SK-N-SH (cell line): ENCODE measurements around the gene SERPINE1. TPM values are rescaled to one million over a fixed set of nuclear protein-coding genes. Genes with fewer than 3 reads are reported as not detected.

ENCODE experiments used
- CTCF ChIA-PET: fragments of 300-600, 350-600 bp; formaldehyde crosslinking; extraction: SDS; loops from one replicate; lab custom pipeline; 2021; lab: Yijun Ruan, JAX
- POLR2A ChIA-PET: fragments of 350-600 bp; sonication (Branson Sonifier 250); formaldehyde crosslinking; extraction: SDS; loops from one replicate; lab custom pipeline; 2020; ENCODE audit warnings: antibody characterized with exemption, inconsistent platforms; lab: Yijun Ruan, JAX
- DNase-seq: peaks from one replicate; pipeline ENCODE4 v3.0.0; 2012
- H2AFZ ChIP-seq: fragments of 200-600 bp; sonication (generic); 2 replicates; pipeline ENCODE4 v1.8.1; 2016; ENCODE audit warnings: antibody characterized with exemption, mild to moderate bottlenecking, low read depth
- H3F3A ChIP-seq: fragments of 200-600 bp; sonication (generic); replicated peaks from 2 replicates; pipeline ENCODE3; 2016; ENCODE audit warnings: antibody characterized with exemption, mild to moderate bottlenecking; ENCODE audit not compliant: insufficient read depth
- H3K27ac ChIP-seq, 2 experiments: fragments of 200-500 bp in 1 of 2; fragments of 200-600 bp in 1 of 2; sonication (Bioruptor generic) in 1 of 2; sonication (generic), shearing (Covaris generic) in 1 of 2; 2 replicates each; pipeline versions ENCODE4 v1.5.1 to v1.6.1; 2014 to 2016; ENCODE audit warnings: low read depth in 2 of 2, inconsistent platforms in 1 of 2, low read length in 1 of 2, mild to moderate bottlenecking in 1 of 2, mixed read lengths in 1 of 2
- H3K27me3 ChIP-seq: fragments of 200-600 bp; sonication (generic), shearing (Covaris generic); 2 replicates; pipeline ENCODE4 v1.6.1; 2016; ENCODE audit warnings: mixed run types; ENCODE audit not compliant: insufficient read depth
- H3K36me3 ChIP-seq, 2 experiments: fragments of 200-500 bp in 1 of 2; fragments of 200-600 bp in 1 of 2; sonication (Bioruptor generic) in 1 of 2; sonication (generic) in 1 of 2; replicated peaks in 1 of 2; 2 replicates each; pipeline versions ENCODE3 to v1.5.1; 2014 to 2016; ENCODE audit warnings: low read length in 1 of 2, mild to moderate bottlenecking in 1 of 2; ENCODE audit not compliant: insufficient read depth in 2 of 2, control insufficient read depth in 1 of 2
- H3K4me1 ChIP-seq, 2 experiments: fragments of 200-500 bp in 1 of 2; fragments of 200-600 bp in 1 of 2; sonication (Bioruptor generic) in 1 of 2; sonication (generic), shearing (Covaris generic) in 1 of 2; 2 replicates each; pipeline versions ENCODE4 v1.5.1 to v1.6.1; 2014 to 2016; ENCODE audit warnings: low read depth in 1 of 2, low read length in 1 of 2, mixed run types in 1 of 2; ENCODE audit not compliant: insufficient read depth in 2 of 2, control insufficient read depth in 1 of 2
- H3K4me2 ChIP-seq: fragments of 200-600 bp; sonication (generic), shearing (Covaris generic); 2 replicates; pipeline ENCODE4 v1.6.1; 2017; ENCODE audit warnings: mixed run types
- H3K4me3 ChIP-seq, 2 experiments: fragments of 200-500 bp in 1 of 2; fragments of 200-600 bp in 1 of 2; sonication (Bioruptor generic) in 1 of 2; sonication (generic), shearing (Covaris generic) in 1 of 2; 2 replicates each; pipeline versions ENCODE4 v1.5.1 to v1.8.1; 2014 to 2016; ENCODE audit warnings: low read depth in 2 of 2, inconsistent platforms in 1 of 2, low read length in 1 of 2, mild to moderate bottlenecking in 1 of 2, mixed read lengths in 1 of 2, moderate library complexity in 1 of 2
- H3K79me2 ChIP-seq: fragments of 200-600 bp; sonication (generic); 2 replicates; pipeline ENCODE4 v1.8.1; 2017; ENCODE audit warnings: mild to moderate bottlenecking; ENCODE audit not compliant: insufficient read depth
- H3K9ac ChIP-seq: fragments of 200-600 bp; sonication (generic); 2 replicates; pipeline ENCODE4 v1.6.1; 2017; ENCODE audit warnings: mixed run types
- H3K9me2 ChIP-seq: fragments of 200-600 bp; sonication (generic); 2 replicates; pipeline ENCODE4 v1.6.1; 2017; ENCODE audit warnings: mixed run types
- H3K9me3 ChIP-seq: fragments of 200-600 bp; sonication (generic); 2 replicates; pipeline ENCODE4 v1.6.1; 2017; ENCODE audit warnings: mixed run types, mild to moderate bottlenecking, moderate library complexity
- H4K20me1 ChIP-seq: fragments of 200-600 bp; sonication (generic); 2 replicates; pipeline ENCODE4 v1.6.1; 2017; ENCODE audit warnings: mild to moderate bottlenecking, mixed run types; ENCODE audit not compliant: insufficient read depth
- CHD2 ChIP-seq: fragments of 150-350 bp; IDR thresholded peaks from 2 replicates; pipeline ENCODE4 v1.6.1; 2018; ENCODE audit warnings: low read length; ENCODE audit not compliant: partially characterized antibody
- EZH2phosphoT487 ChIP-seq: fragments of 200-600 bp; sonication (generic); IDR thresholded peaks from 2 replicates; pipeline ENCODE4 v1.6.1; 2017; ENCODE audit warnings: low read depth, mixed run types, mild to moderate bottlenecking, antibody characterized with exemption, moderate library complexity, borderline replicate concordance
- FOSL2 ChIP-seq: IDR thresholded peaks from 2 replicates; pipeline ENCODE4 v1.4.0; 2012; ENCODE audit warnings: low read depth, mild to moderate bottlenecking, moderate library complexity, borderline replicate concordance
- GATA2 ChIP-seq: sonication (generic); formaldehyde crosslinking; IDR thresholded peaks from 2 replicates; pipeline ENCODE4 v1.5.0; 2020; ENCODE audit warnings: mild to moderate bottlenecking, missing genetic modification reagents
- RCOR1 ChIP-seq: fragments of 150-350 bp; IDR thresholded peaks from 2 replicates; pipeline ENCODE4 v1.6.1; 2017; ENCODE audit warnings: antibody characterized with exemption, low read length
- SMC3 ChIP-seq: IDR thresholded peaks from 2 replicates; pipeline ENCODE4 v1.6.1; 2012; ENCODE audit warnings: low read depth, low read length, improper control_type of control experiment
- TAF1 ChIP-seq: IDR thresholded peaks from 2 replicates; pipeline ENCODE4 v1.6.1; 2012; ENCODE audit warnings: low read depth, mild to moderate bottlenecking, low read length, moderate library complexity, borderline replicate concordance
- TCF12 ChIP-seq: IDR thresholded peaks from 2 replicates; pipeline ENCODE4 v1.4.0; 2012
- TEAD4 ChIP-seq: IDR thresholded peaks from 2 replicates; pipeline ENCODE4 v1.4.0; 2012; ENCODE audit warnings: mild to moderate bottlenecking, borderline replicate concordance; ENCODE audit not compliant: insufficient read depth
- YY1 ChIP-seq: IDR thresholded peaks from 2 replicates; pipeline ENCODE4 v1.4.0; 2012; ENCODE audit warnings: low read depth, mild to moderate bottlenecking
- WGBS: methylation state at CpG from one replicate; pipeline ENCODE4 v1.1.6; 2017; ENCODE audit warnings: low lambda C conversion rate; 5-methylcytosine and 5-hydroxymethylcytosine counted together
- polyA plus RNA-seq, 3 experiments: library from polyadenylated mRNA; depleted of rRNA; stranded (reverse); fragments of >200 nt; gene quantifications; 2 replicates each; pipeline ENCODE4 v1.2.3, GENCODE V29; 2012
- TF ChIP-seq, protein P1 (sequence below): IDR thresholded peaks from 2 replicates; pipeline ENCODE4 v1.4.0; 2012; ENCODE audit warnings: low read depth
- TF ChIP-seq, protein P2 (sequence below): IDR thresholded peaks from 2 replicates; pipeline ENCODE4 v1.6.1; 2012; ENCODE audit warnings: mild to moderate bottlenecking, low read depth, low read length, moderate library complexity
- TF ChIP-seq, protein P3 (sequence below): fragments of 150-350 bp; IDR thresholded peaks from 2 replicates; pipeline ENCODE4 v1.6.1; 2016; ENCODE audit warnings: mild to moderate bottlenecking, low read depth, low read length

SERPINE1 gene
- polyA plus RNA-seq, 1 of the 3 experiments (the other 2 are of a cell fraction) = 4,174 TPM

DNA sequence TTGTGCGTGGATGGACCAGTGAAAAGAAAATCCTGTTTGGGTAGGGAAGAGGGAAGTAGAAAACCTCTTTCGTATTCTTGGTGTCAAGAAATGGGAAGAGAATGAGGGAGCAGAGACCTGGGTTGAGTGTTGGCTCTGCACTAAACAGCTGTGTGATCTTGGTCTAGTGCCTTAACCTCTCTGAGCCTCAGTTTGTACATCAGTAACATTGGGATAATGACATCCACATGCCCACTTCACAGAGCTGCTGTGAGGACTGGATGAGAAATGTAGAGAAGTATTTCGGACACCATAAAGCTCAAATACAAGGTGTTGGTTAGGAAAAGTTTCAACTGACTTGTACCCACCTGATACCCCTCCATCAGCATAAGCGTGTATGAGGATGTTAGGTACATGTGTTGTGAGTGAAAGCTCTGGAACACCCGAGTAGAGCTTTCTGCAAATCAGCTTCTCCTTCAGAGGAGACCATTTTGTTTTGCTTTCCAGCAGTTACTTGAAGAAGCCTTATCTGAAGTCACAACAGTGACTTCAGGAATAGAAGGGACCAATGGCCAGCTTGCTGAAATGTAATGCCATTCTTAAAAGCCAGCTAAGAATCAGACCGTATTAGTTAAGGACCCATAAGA lies 30.5 kb upstream of the SERPINE1 start:
- Histone ChIP-seq H3K9me2 (no peaks in the 10 kb centered on the region), H3K27me3 (no peaks in the 10 kb centered on the region), H3K36me3 (no peaks in the 10 kb centered on the region), H3K4me2 (no peak overlapping the region), H3F3A (peaks cover 50% of the 10 kb centered on the region), H3K79me2 (peaks cover 50% of the 10 kb centered on the region), H3K9me3 (no peaks in the 10 kb centered on the region), H3K27ac (peak overlapping the region in 1 of 2 experiments; percentile 93; a peak in 1 of 4 replicates), H2AFZ (no peak overlapping the region), H3K4me3 (no peak overlapping the region), H3K9ac (no peak overlapping the region), H4K20me1 (no peaks in the 10 kb centered on the region), H3K4me1 (peaks cover 2 to 39% of the 10 kb centered on the region in 2 experiments)
- POLR2A ChIA-PET = no interaction called here
- TF ChIP-seq TCF12 (no peak), RCOR1 (no peak), TEAD4 (no peak), CHD2 (no peak)
- TF ChIP-seq, protein P1, sequence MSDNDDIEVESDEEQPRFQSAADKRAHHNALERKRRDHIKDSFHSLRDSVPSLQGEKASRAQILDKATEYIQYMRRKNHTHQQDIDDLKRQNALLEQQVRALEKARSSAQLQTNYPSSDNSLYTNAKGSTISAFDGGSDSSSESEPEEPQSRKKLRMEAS = no peak
- WGBS = 74% methylated on average over 6 of the region's 6 CpGs
- CTCF ChIA-PET = interaction anchor here (0.8 to 3.4 kb wide), 17 partner anchors 10 to 198 kb away, joined by 3 to 49 read pairs (median 14); partner anchors contain the start of genes SERPINE1 and TRIM56
- DNase-seq = no peak

DNA sequence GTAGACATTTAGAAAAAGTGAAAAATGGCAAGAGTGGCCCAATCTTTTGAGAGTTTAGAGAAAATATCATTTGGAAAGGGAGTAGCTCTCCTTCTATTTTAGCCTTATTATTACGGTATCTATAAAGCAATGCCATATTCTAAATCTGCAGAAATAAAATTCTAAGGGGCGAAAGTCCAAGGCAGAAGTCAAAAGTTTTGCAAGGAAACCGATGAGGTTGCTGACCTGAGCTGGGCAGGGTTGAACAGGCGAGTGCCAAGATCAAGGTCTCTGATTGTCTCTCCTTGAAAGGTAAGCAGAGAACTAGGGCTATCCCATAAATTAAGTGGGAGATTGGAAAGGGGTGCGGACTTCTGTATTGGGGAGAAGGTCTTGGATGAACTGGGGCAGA lies 30.0 kb upstream of the SERPINE1 start:
- H3K4me2 ChIP-seq = no peak overlapping the region
- no peaks in the 10 kb centered on the region for H3K9me3 ChIP-seq
- peaks cover 55% of the 10 kb centered on the region for H3F3A ChIP-seq
- TF ChIP-seq YY1 = no peak
- no peak for TF ChIP-seq SMC3
- TF ChIP-seq FOSL2 = no peak
- TF ChIP-seq, all 33 proteins: peak for 0
- Histone ChIP-seq H3K36me3 (no peaks in the 10 kb centered on the region), H4K20me1 (no peaks in the 10 kb centered on the region), H3K4me1 (peaks cover 2 to 44% of the 10 kb centered on the region in 2 experiments), H3K9ac (no peak overlapping the region), H3K27me3 (no peaks in the 10 kb centered on the region), H3K4me3 (no peak overlapping the region), H3K79me2 (peaks cover 55% of the 10 kb centered on the region), H3K27ac (peak overlapping the region in 1 of 2 experiments; percentile 93; a peak in 1 of 4 replicates), H3K9me2 (no peaks in the 10 kb centered on the region), H2AFZ (no peak overlapping the region)
- ChIA-PET POLR2A (no interaction called here), CTCF (interaction anchor here (0.8 to 3.4 kb wide), 15 partner anchors 9 to 199 kb away, joined by 3 to 49 read pairs (median 14); partner anchors contain the start of gene SERPINE1)
- 92% methylated on average over 5 of the region's 5 CpGs for WGBS
- no peak for DNase-seq

DNA sequence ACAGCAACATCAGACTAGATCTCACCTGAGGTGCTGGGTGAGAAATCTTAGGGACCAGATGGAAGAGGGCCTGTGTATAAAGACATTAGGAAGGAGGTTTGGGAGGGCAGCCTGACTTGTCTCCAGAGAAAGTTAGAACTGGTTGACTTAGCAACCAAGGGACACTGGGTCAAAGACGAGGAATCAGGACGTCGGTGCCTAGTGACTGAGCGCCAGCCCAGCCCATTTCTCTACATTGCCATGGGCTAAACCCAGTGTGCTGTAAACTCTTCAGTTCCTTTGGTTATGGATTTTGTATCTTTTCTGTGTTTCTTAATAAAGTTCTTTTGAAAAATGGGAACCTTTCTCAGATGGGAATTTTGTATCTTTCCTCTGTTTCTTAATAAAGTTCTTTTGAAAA lies 29.3 kb upstream of the SERPINE1 start:
- no peak overlapping the region for H3K4me3 ChIP-seq
- peaks cover 61% of the 10 kb centered on the region for H3K79me2 ChIP-seq
- H3K4me1 ChIP-seq = peaks cover 2 to 48% of the 10 kb centered on the region in 2 experiments
- no peaks in the 10 kb centered on the region for H3K27me3 ChIP-seq
- no peak overlapping the region for H3K4me2 ChIP-seq
- no peaks in the 10 kb centered on the region for H4K20me1 ChIP-seq
- H2AFZ ChIP-seq = no peak overlapping the region
- H3K9ac ChIP-seq = no peak overlapping the region
- POLR2A ChIA-PET = no interaction called here
- no peak for DNase-seq
- H3K36me3 ChIP-seq = no peaks in the 10 kb centered on the region
- no peaks in the 10 kb centered on the region for H3K9me3 ChIP-seq
- H3K27ac ChIP-seq = peak overlapping the region in 1 of 2 experiments; percentile 93; a peak in 1 of 4 replicates
- no peaks in the 10 kb centered on the region for H3K9me2 ChIP-seq
- WGBS = 96% methylated on average over 4 of the region's 4 CpGs
- H3F3A ChIP-seq = peaks cover 59% of the 10 kb centered on the region
- CTCF ChIA-PET = interaction anchor here (1.1 to 1.4 kb wide), 3 partner anchors 20 to 95 kb away, joined by 3 to 7 read pairs (median 3); no protein-coding TSS in a partner anchor
- TF ChIP-seq EZH2phosphoT487 (no peak), GATA2 (no peak), TCF12 (no peak), TAF1 (no peak), SMC3 (no peak)
- TF ChIP-seq, protein P2, sequence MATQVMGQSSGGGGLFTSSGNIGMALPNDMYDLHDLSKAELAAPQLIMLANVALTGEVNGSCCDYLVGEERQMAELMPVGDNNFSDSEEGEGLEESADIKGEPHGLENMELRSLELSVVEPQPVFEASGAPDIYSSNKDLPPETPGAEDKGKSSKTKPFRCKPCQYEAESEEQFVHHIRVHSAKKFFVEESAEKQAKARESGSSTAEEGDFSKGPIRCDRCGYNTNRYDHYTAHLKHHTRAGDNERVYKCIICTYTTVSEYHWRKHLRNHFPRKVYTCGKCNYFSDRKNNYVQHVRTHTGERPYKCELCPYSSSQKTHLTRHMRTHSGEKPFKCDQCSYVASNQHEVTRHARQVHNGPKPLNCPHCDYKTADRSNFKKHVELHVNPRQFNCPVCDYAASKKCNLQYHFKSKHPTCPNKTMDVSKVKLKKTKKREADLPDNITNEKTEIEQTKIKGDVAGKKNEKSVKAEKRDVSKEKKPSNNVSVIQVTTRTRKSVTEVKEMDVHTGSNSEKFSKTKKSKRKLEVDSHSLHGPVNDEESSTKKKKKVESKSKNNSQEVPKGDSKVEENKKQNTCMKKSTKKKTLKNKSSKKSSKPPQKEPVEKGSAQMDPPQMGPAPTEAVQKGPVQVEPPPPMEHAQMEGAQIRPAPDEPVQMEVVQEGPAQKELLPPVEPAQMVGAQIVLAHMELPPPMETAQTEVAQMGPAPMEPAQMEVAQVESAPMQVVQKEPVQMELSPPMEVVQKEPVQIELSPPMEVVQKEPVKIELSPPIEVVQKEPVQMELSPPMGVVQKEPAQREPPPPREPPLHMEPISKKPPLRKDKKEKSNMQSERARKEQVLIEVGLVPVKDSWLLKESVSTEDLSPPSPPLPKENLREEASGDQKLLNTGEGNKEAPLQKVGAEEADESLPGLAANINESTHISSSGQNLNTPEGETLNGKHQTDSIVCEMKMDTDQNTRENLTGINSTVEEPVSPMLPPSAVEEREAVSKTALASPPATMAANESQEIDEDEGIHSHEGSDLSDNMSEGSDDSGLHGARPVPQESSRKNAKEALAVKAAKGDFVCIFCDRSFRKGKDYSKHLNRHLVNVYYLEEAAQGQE = no peak
- TF ChIP-seq, protein P3, sequence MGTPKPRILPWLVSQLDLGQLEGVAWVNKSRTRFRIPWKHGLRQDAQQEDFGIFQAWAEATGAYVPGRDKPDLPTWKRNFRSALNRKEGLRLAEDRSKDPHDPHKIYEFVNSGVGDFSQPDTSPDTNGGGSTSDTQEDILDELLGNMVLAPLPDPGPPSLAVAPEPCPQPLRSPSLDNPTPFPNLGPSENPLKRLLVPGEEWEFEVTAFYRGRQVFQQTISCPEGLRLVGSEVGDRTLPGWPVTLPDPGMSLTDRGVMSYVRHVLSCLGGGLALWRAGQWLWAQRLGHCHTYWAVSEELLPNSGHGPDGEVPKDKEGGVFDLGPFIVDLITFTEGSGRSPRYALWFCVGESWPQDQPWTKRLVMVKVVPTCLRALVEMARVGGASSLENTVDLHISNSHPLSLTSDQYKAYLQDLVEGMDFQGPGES = no peak
